Activated CD4-positive, alpha-beta T cell treated with anti-CD3 and anti-CD28 coated beads, Interleukin-10, Interleukin-2, amounts not matched to agents 100 ng/mL and 50 ng/mL, durations not matched to agents 16 hours and 8 hours (primary cell): ENCODE measurements around the gene GPC5.

Experiments
- DNase-seq: peaks from one replicate; pipeline ENCODE4 v3.0.0-alpha.2; 2020

Gene GPC5

DNA sequence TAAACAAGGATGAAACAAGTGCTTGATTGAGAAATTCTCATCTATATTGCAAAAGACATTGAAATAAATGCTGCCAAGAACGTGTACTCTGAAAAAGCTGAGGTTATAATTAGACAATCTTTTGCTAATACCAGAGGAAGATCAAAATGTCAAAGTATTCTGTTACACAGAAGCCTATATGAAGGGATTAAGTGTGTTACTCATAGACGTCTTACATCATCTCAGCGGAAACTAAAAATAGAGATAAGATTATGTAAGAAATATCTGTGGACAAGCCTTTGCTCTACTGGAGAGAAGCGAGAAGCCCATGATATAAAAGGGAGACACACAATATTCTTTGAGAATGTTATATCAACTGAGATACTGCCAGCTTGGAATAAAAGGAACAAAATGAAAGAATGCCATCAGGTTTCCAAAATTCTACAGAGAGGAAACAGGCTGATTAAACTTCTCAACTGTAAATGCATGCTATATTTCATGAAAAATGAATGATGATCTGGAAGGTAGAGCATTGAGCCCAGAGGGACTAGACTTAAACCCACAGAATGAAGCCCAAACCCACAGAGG lies 699.0 kb downstream of the GPC5 start:
- DNase-seq = no peak

DNA sequence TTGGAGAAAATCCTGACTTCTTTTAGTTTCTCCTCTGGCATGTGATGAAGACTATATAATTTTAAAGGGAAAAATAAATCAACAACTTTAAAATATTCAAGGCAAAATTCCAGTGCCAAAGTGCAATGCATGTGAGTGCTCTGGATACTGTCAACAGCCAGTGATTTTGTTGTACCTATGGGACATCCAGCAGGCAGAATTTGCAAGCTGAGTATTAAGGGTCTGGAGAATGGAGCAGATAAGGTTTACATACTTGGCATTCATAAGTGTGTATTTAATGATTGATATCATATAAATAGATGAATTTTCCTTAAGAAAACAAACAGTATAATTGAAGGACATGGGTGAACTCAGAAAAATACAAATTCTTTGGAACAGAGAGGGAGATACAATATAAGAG lies 703.4 kb downstream of the GPC5 start:
- DNase-seq = no peak

DNA sequence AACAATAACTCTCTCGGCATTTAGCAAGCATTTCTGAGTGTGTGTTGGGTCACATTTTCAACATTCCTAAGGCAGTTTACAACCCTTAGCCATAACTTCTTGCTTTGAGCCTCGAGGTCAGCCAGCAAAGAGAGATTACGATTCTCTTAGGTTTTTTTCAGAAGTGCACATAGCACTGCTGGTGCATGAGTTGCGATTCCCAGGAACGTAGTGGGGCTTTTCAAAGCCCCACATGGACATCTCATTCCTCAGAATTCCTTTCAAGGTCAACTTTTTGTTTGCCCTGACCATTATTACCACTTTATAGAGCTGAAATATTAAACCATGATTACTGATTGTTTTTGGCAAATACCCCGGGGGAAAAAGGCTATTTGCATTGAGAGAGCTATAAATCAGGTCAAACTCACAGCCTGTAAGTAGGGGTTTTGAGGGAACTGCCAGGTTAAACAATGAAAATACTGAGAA lies 705.3 kb downstream of the GPC5 start:
- DNase-seq = no peak

DNA sequence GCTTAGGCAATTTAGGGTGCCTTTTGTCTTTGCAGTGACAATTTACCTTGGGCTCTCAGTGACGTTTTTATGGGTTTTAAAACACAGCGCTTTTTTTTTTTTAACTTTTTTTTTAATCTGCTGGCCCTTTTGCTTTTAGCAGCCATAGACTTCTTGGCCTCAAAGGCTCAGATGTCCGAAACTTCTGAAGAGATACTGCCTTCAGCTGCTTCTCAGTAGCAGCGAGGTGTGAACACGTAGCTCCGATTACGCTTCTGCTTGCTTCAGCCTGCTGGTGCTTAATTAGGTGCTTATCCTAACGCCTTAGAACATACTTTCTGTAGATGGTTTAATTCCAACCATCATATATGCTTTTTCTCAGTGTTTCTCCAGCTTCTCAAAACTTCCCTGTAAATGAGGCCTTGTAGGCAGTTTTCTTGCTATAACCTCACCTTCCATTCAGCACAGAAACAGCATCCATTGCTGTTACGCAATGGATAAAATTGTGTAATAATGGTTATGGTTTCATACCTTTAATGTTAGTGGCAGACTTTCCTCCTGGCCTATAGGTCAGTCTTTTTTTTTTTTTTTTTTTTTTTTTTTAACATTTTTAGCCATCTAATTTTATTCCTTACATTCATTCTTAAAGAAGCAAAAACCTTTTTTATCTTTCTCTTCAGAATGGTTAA lies 723.9 kb downstream of the GPC5 start:
- no peak for DNase-seq

DNA sequence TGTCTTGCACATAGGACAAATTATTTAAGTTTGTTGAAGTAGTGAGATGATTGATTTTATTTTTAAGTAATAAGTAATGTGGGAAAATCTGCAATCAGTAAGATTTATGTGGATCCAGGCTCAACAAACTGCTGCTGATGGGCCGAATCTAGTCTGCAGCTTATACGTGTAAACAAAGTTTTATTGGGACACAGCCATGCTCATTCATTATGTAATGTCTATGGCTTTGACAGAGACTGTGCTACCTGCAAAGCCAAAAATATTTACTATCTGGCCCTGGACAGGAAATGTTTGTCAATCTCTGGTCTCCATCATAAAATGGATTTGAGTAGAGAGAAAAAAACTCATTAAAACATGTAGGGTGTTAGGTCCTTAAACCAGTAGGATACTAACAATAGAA lies 728.0 kb downstream of the GPC5 start:
- no peak for DNase-seq

DNA sequence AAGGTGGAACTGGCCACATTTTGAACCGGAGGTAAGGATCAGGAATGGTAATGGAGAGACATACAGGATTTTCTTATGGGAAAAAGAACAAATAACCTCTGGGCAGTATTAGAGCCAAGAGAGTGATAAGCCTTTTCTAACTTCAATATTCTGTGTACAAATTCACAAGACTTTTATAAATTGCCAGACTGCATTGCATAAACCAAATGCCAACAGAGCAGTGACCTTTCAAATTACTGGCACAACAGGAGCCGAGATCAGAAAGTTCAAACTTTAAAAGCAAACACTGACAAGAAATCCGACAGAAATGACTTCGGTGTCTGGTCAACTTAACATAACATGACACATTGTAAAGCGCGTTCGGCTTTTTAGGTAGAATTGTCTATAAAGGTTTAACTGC lies 737.1 kb downstream of the GPC5 start:
- no peak for DNase-seq

DNA sequence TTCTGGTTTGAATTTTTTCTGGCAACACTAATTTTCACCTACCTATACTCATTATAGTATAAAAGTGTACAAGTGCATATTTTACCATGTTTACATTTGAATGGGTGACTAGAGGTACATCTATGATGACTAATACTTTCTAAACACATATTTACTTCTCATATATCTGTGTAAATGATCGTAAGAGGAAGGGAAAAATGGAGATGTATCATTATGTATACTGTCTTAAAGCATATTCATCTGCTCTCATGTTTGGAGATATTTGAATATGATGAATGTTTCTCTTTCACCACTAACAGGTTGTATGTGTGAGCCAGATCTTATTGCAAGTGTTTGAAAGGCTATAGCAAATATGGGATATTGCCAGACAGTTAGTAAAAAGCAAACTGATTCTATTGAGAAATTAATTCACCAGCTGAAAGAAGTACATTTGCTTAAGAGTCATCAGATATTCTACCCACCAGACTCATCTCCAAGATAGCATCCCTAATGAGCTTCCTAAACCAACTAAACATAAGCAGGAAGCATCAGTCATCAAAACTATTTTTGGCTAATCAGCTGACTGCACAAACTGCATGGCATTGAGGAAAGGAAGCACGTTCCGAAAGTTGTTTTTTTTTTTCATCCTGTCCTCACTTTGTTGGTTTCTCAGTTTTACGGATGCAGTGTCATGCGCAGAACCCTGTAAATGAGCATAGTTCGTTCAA lies 738.2 kb downstream of the GPC5 start:
- DNase-seq = no peak

DNA sequence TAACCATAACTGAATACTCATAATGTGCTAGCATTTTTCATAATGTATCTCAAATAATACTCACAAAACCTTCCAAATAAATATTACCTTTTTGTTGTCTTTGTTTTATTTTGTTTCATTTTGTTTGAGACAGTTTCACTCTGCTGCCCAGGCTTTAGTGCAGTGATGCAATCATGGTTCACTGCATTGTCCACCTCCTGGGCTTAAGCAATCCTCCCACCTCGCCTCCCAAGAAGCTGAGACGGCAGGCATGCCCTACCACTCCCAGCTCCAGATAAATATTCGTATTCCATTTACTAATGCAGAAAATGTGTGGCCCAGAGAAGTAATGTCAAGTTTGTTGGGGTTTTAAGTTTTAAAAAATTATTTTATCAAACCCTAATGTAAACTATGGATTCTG lies 739.1 kb downstream of the GPC5 start:
- no peak for DNase-seq

DNA sequence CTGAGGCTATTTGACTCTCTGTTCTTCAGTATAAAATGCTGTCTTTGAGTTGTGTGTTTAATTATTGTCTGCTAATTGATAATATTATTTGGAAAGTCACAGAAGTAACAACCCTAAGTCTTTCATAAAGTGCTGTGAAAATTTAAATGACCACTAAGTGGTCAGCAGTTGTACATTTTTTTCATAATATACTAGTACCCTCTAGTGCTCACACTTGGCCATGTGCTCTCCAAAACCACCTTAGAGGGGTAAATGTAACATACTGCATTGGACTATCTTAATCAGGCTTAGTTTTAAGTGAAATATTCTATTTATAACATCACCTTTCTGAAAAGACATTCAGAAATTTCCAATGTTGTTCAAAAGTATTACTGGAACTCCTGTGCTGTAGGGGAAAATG lies 745.3 kb downstream of the GPC5 start:
- DNase-seq = no peak

DNA sequence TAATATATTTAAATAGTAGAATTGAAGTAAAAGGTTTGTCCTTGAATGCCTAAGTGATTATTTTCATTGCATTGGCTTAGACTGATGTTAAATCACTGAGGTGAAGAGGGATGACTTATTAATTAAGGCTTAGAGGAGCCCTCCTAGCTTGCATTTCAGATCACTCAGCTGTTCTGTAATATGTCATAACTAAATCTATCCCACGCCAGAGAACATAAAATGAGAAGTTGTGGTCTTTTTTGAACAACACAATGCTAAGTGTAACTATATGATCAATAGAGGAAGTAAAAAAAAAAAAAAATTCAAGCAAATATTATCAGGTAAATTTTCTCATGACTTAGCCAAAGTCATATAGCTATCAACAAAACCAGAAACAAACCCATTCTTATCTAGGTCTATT lies 752.2 kb downstream of the GPC5 start:
- no peak for DNase-seq

DNA sequence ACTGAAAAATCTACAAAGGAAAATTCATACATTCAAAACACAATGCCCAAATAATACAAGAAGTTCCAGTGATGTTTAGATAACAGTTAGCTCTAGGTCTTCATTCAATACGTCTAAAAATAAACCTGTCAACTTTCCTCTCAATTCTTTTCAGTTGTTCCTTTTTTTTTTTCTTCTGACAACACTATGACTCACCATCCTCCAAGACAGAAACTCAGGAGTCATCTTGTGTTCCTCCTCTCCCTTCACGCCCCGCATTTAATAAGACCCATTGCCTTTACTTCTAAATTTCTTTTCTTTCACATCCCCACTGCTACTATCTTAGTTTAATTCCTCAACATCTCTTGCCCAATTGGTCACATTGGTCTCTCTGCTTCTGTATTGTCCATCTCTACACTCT lies 759.9 kb downstream of the GPC5 start:
- no peak for DNase-seq

DNA sequence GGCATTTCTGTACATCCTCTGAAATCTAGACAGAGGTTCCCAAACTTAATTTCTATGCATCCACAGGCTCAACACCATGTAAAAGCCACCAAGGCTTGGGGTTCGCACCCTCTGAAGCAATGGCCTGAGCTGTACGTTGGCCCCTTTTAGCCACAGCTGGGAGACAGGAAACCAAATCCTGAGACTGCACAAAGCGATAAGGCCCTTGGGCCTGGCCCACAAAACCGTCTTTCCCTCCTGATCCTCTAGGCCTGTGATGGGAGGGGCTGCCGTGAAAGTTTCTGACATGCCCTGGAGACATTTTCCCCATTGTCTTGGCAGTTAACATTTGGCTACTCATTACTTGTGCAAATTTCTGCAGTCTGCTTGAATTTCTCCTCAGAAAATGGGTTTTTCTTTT lies 766.4 kb downstream of the GPC5 start:
- DNase-seq = no peak

DNA sequence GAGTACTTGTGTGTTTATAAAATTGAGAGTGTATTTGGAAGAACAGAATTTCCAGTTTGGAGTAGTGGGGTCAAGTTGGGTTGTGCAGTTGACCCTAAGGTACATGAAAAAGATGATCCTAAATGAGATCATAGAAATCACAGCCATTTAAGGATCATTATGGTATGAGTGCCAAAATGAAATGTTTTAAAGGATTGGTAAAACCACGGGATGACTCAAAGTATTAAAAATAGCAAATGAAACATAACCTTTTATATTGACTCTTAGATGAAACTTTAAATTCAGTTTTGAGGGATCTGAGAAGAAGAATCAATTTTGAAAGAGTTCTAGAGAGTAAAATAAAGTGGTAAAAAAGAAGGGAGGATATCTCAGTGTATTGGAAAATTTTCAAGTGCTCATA lies 773.8 kb downstream of the GPC5 start:
- no peak for DNase-seq

DNA sequence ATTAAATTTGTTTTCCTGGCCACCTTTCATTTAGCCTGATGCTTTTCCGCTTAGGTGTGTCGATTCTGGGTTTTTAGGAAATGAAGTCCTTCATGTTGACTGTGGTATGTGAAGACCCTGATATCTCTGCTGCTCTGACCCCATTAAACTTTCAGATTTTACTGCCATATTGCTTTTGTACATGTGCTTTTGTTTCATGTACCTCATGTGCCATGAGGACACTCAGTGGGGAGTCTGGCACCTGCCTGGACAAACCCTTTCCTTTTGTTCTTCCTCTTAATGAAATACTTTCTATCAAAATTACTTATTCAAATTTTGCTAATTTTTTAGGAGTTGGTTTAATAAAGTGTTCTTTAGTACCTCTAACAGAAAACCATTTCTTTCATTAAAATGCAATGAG lies 774.8 kb downstream of the GPC5 start:
- DNase-seq = no peak

DNA sequence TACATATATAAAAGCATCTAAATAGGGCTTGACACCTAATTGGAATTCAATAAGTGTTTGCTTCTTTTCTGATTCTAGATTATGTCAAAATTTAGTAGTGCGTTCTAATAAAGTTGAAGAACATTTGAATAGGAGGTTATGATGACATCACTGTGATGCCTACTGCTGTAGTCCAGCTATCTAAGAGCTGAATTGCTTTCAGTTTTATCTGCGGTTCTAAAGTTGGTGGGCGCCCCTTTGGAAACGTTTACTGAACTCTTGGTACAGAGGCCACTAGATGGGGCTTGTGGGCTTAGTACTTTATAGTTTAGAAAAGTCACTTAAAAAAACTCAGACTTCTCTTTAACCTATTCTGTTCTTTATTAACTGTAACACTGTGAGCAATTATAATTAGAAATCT lies 776.9 kb downstream of the GPC5 start:
- peak; percentile 1 for DNase-seq

DNA sequence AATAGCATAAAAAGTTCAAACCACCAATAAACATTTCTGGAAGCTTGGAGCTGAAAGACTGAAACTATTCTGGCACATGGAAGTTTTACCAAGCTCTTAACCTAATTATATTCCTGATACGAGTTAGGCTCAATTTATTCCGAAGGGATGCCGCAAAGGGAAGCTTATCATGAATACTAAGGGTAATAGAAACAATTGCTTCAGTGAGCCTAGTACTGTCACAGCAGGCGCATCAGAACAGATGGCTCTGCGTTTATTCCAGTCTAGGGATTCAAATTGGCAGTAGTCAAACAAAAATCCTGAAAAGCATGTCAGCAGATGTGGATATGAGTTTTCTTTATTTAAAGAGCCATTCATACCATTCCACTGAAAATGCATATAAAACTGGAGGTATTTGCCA lies 779.5 kb downstream of the GPC5 start:
- no peak for DNase-seq

DNA sequence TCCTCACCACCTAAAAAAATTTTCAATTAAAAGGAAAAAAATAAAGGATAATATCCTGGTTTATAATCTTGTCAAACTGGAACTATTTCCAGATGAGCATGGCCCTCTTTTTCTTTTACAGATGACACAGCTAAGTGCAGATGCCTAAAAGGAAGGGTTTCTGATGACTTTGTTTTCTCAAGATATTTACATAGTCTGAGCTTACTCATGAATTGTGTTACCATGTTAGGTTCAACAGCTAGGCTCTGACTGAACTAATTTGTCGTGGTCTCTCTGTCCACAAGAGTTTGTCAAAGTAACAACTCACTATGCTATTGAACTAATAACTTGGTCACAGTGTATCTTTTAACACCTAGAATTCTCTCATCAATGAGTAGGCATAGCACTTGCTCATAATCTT lies 780.8 kb downstream of the GPC5 start:
- DNase-seq = no peak

DNA sequence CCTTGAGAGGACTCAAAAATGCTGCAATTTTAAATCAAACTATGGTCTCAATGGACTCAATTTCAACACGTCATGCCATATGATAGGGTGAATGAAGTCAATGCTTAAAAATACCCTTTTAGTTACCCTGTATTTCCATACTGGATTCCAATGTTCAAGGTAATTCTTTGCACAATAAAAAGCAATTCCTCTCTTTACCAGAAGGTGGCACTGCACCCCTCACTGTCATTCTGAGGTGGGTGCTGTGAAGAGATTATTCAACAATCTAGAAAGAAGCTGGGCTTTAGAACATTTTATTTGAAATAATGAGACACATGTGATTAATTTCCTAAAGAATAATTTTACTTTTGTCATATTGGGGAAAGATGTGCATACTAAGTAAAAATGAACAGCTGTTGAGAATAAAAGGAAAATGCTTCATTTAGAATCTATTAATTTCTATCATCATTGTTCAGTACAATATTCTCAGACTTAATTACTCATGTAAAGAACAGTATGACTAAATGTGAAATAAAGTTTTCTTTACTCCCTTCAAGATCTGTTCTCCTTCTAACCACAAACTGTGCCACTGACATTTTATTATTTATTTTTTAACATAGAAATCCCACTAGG lies 789.1 kb downstream of the GPC5 start:
- peak; percentile 51 for DNase-seq

DNA sequence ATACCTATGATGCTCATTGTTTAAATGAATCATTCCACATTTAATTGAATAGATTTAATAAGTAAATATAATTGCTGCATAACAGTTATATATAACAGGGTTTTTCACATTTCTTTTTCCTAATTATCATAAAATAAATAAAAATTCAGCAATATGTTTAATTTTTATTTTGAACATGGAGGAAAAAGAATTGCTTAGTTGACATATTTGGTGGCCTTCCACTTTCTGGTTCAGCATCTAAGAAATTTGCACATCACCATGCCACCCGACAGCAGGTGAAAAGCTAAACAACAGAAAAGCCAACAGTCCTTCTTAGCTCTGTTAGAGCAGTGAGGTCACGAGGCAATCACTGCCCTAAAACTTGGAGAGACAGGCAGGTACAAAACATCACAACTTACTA lies 790.2 kb downstream of the GPC5 start:
- no peak for DNase-seq

DNA sequence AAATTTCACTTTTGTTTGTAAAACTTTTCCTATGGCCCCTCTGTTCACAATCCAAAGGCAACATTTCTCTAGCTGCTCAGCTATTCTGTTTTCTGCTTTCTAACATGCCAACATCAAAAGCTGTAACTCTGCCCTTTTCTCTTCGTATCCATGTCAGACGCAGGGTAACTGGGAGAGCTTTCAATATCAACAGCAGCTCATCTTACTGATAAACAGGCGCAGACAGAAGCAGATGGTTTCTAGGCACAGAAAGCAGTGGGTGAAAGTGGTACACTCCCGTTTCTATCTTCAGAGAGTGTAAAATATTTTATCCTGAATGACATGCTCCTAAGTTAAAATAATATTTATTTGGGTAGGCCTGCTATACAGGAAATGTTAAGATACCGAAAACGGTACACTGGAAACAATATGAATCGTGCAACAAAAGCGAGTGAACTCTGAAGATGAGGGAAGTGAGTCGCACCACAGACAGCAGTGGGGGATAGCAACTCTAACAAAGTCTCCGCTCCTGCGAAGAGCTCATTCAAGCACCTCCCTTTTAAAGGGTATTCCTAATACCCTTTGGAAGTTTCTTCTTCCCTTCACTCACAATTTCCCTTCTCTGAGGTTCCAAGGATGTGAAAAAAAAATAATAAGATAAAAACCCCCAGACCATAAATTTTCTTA lies 798.3 kb downstream of the GPC5 start:
- DNase-seq = no peak

DNA sequence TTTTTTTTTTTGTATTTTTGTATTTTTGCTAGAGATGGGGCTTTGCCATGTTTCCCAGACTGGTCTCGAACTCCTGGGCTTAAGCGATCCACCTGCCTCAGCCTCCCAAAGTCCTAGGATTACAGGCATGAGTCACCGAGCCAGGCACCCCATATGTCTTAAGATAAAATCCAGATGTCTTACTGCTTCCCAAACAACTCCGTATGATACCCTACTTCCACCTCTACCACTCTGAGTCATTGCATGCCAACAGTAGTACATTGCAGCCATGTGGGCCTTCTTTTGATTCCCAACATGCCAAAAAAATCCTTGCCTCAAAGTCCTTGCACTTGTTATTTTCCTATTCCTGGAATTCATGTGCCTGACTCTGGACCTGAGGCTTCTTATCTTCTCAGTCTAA lies 799.2 kb downstream of the GPC5 start:
- no peak for DNase-seq

DNA sequence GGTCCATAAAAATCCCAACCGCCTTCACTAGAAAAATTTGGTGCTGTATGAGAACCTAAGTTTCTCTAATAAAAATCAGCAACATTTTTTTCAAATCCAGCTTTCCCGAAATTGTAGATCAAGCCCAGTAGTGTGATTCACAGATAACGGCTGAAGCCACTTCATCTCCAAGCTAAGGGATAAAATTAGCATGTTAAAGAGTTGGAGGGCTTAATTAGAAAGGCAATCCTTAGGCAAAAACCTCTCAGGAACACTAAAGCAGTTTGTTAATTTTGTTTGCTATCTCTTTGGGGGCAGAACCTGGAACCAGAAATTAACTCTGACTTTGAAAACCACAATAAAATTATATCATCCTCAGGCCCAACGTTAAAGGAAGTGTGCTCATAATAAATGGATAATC lies 820.2 kb downstream of the GPC5 start:
- no peak for DNase-seq

DNA sequence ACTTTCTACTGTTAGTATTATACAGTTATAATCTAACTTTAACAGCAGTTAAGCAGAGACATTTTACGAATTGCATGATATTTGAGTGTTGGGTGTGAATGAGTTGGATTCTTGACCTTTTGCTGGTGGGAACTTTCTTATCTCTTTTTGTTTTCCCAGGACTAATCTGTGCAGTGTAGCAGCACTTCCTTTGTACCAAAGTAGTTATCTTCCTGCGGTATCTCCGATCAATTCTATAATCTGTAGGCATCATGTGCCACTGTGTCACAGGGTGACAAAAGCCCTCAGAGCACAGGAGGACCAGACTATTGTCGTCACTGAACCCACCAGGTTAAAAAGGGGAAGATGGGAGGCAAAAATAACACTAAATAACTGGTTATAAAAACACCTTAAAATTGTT lies 823.5 kb downstream of the GPC5 start:
- no peak for DNase-seq
